Suprapubic skin (tissue), 4 donors: ENCODE measurements around the gene CTAGE6. TPM values are rescaled to one million over a fixed set of nuclear protein-coding genes. Genes with fewer than 3 reads are reported as not detected.
"Not testable (repeated sequence)": the region's sequence is repeated elsewhere in the genome, so short reads cannot be mapped to it uniquely, and the experiment has no call there.

Source experiments
- DNase-seq, 2 donors: peaks; one replicate each; pipeline ENCODE4 v3.0.0-alpha.2; 2019; ENCODE audit warnings: low spot score in 2 of 2
- H3K27ac ChIP-seq: fragments of 200-600 bp; sonication (generic); one replicate; pipeline ENCODE4 v1.5.1; 2019
- H3K27me3 ChIP-seq: fragments of 200-600 bp; sonication (generic); one replicate; pipeline ENCODE4 v1.5.1; 2019
- H3K36me3 ChIP-seq: fragments of 200-600 bp; sonication (generic); one replicate; pipeline ENCODE4 v1.5.1; 2019
- H3K4me1 ChIP-seq: fragments of 200-600 bp; sonication (generic); one replicate; pipeline ENCODE4 v1.5.1; 2019
- H3K4me3 ChIP-seq: fragments of 200-600 bp; sonication (generic); one replicate; pipeline ENCODE4 v1.5.1; 2019; ENCODE audit warnings: mild to moderate bottlenecking
- H3K9me3 ChIP-seq: fragments of 200-600 bp; sonication (generic); one replicate; pipeline ENCODE4 v1.5.1; 2019
- WGBS: methylation state at CpG from one replicate; pipeline ENCODE4 v1.1.5; 2018; 5-methylcytosine and 5-hydroxymethylcytosine counted together
- total RNA-seq, 4 donors: library from RNA; depleted of rRNA; stranded (reverse); fragments of >200 nt; gene quantifications; one replicate each; pipeline ENCODE4 v1.1.0, GENCODE V29; 2016

Gene CTAGE6
- total RNA-seq, 4 donors from 2014 or later, result 4.7 TPM; not detected in 3

DNA sequence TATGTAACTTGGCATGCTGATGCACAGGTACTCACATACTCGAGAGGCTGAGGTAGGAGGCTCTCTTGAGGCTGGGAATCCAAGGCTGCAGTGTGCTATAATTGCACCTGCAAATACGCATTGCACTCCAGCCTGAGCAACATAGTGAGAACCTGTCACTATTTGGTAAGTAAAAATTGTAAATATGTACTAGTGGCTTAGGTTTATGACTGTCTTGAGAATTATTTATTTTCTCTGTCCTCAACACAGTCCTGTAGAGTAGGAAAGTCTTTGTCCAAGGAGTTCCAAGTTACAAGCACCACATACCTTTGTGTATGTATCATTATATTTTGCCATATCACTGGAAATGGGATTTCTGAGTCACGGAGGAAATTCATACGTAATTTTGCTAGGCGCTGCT, 45.1 kb downstream of the CTAGE6 start:
- H3K4me3 ChIP-seq, H3K36me3 ChIP-seq, H3K27ac ChIP-seq, H3K4me1 ChIP-seq, DNase-seq, H3K9me3 ChIP-seq, H3K27me3 ChIP-seq: not testable (repeated sequence)
- WGBS, result 100% methylated on average over 1 of the region's 5 CpGs

DNA sequence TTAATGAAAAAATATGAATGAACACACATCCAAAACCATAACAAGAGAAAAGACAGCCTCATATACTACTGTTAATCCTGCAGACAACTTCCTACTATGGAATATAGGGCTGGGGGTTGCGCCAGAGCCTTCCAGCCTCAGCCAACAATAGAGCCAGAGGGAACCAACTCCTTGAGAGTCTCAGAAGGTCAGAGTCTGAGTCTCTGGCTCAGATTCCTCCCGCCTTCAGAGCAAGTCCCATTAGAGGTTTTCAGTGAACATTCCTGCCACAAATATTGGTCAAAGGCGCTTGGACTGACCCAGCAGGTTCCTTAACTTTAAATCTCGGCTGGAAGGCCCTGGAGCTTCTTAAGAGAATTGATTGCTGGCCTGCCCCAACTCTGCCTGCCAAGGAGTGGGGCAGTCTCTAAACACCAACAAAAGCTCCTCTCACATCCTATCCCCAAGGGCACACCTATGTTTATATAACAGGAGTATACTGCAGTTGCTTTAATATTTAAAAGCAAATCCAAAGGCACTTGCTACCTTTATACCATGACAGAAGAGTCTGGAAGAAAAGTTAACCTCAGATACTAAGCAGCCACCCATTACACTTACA, 45.7 kb downstream of the CTAGE6 start:
- H3K27me3 ChIP-seq, H3K4me1 ChIP-seq, H3K27ac ChIP-seq, H3K36me3 ChIP-seq, H3K4me3 ChIP-seq, DNase-seq, H3K9me3 ChIP-seq: not testable (repeated sequence)
- no CpG with 5 or more reads among the region's 4 CpGs for WGBS

DNA sequence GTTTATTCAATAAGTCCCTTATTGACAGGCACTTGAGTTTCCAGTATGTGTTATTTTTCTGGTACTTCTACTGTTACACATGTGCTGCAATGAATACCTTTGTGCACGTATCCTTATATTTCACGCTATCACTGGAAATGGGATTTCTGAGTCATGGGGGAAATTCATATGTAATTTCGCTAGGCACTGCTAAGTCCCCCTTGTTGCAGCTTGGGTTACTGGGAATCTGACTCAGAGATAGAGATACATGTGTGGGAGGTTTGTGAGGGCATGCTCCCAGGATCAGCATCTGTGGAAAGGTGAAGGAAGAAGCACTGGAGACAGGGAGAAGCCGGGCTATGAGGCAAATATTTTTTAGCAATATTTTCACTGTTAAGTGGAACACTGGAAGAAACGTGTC, 47.6 kb downstream of the CTAGE6 start:
- H3K36me3 ChIP-seq, H3K27me3 ChIP-seq, H3K9me3 ChIP-seq, DNase-seq, H3K4me3 ChIP-seq, H3K27ac ChIP-seq, H3K4me1 ChIP-seq: not testable (repeated sequence)
- no CpG with 5 or more reads among the region's 5 CpGs for WGBS

Other genes with a start within 250 kb of the CTAGE6 start
- gene CTAGE15, start 185.9 kb downstream of the CTAGE6 start, total RNA-seq, result 1 to 10 TPM in 2 of 4 donors, under 1 TPM in 1, not detected in 1; 0.30 to 5.1 (median 3.0) TPM
- gene TCAF2, start 136.7 kb downstream of the CTAGE6 start, total RNA-seq, result 10 to 100 TPM in 1 of 4 donors, 1 to 10 TPM in 3; 3.0 to 10.5 (median 8.8) TPM
- gene TCAF1, start 144.5 kb upstream of the CTAGE6 start, total RNA-seq, result 10 to 100 TPM; 26.6 to 56.7 (median 30.7) TPM
- not detected for gene OR2F2, start 177.5 kb upstream of the CTAGE6 start, total RNA-seq
- gene OR2F1, start 197.1 kb upstream of the CTAGE6 start, total RNA-seq, result not detected
- gene OR6B1, start 242.6 kb upstream of the CTAGE6 start, total RNA-seq, result not detected